T-helper 2 cell treated with Interferon-gamma antibody and Interleukin-4, amounts not matched to agents 5 μg/mL and 100 μg/mL, for 36 hours (primary cell): Measurements from ENCODE around the gene HEYL.

Source experiments
- DNase-seq: peaks from one replicate; pipeline ENCODE4 v3.0.0; 2021; ENCODE audit warnings: low spot score
- H3K27ac Mint-ChIP-seq: one replicate; pipeline ENCODE4 v1.8.0; 2021; ENCODE audit warnings: mild to moderate bottlenecking, mixed read lengths
- H3K27me3 Mint-ChIP-seq: one replicate; pipeline ENCODE4 v1.8.0; 2021; ENCODE audit warnings: low read depth, mixed read lengths
- H3K36me3 Mint-ChIP-seq: one replicate; pipeline ENCODE4 v1.8.0; 2021; ENCODE audit warnings: low read depth, mixed read lengths
- H3K4me1 Mint-ChIP-seq: one replicate; pipeline ENCODE4 v1.8.0; 2021; ENCODE audit warnings: low read depth, mixed read lengths
- H3K4me3 Mint-ChIP-seq: one replicate; pipeline ENCODE4 v1.8.0; 2022; ENCODE audit warnings: mild to moderate bottlenecking, moderate library complexity, mixed read lengths
- H3K9me3 Mint-ChIP-seq: one replicate; pipeline ENCODE4 v1.8.0; 2021; ENCODE audit warnings: mixed read lengths

Gene HEYL

GRCh38 chr1:39592069-39592468, 47.4 kb downstream of the HEYL start:
- Mint-ChIP-seq H3K27ac (no peak overlapping the region), H3K36me3 (no peaks in the 10 kb centered on the region), H3K4me3 (no peak overlapping the region), H3K4me1 (no peaks in the 10 kb centered on the region), H3K27me3 (peaks cover 2% of the 10 kb centered on the region), H3K9me3 (no peaks in the 10 kb centered on the region)
- no peak for DNase-seq

GRCh38 chr1:39590546-39590945, 48.9 kb downstream of the HEYL start:
- no peak overlapping the region for H3K27ac Mint-ChIP-seq
- no peak for DNase-seq

GRCh38 chr1:39585933-39586332, 53.5 kb downstream of the HEYL start:
- no peak overlapping the region for H3K27ac Mint-ChIP-seq
- peaks cover 3% of the 10 kb centered on the region for H3K27me3 Mint-ChIP-seq
- no peak for DNase-seq
- no peaks in the 10 kb centered on the region for H3K9me3 Mint-ChIP-seq
- H3K4me1 Mint-ChIP-seq, result no peaks in the 10 kb centered on the region
- H3K4me3 Mint-ChIP-seq, result no peak overlapping the region
- no peaks in the 10 kb centered on the region for H3K36me3 Mint-ChIP-seq

More at GRCh38 chr1:39590546-39590945, 48.9 kb downstream of the HEYL start:
- Mint-ChIP-seq H3K36me3 (no peaks in the 10 kb centered on the region), H3K4me3 (no peak overlapping the region), H3K27me3 (peaks cover 2% of the 10 kb centered on the region), H3K4me1 (no peaks in the 10 kb centered on the region), H3K9me3 (no peaks in the 10 kb centered on the region)

- DNase-seq, result no peak
- Mint-ChIP-seq H3K36me3 (peaks cover 40% of the 10 kb centered on the region), H3K27ac (peak overlapping the region; percentile 85), H3K9me3 (no peaks in the 10 kb centered on the region), H3K4me3 (peak overlapping the region; percentile 93), H3K4me1 (peaks cover 31% of the 10 kb centered on the region), H3K27me3 (no peaks in the 10 kb centered on the region)
These were observed 63.3 kb downstream of the HEYL start for GRCh38 chr1:39576016-39576657.

- peak; percentile 63 for DNase-seq
- Mint-ChIP-seq H3K9me3 (no peaks in the 10 kb centered on the region), H3K36me3 (peaks cover 46% of the 10 kb centered on the region), H3K4me1 (peaks cover 36% of the 10 kb centered on the region), H3K4me3 (peak overlapping the region; percentile 93), H3K27me3 (no peaks in the 10 kb centered on the region), H3K27ac (peak overlapping the region; percentile 87)
These were observed 64.0 kb downstream of the HEYL start for GRCh38 chr1:39575191-39576015.

- no peaks in the 10 kb centered on the region for H3K9me3 Mint-ChIP-seq
- peaks cover 36% of the 10 kb centered on the region for H3K4me1 Mint-ChIP-seq
- DNase-seq, result no peak
- H3K4me3 Mint-ChIP-seq, result peak overlapping the region; percentile 93
- peaks cover 51% of the 10 kb centered on the region for H3K36me3 Mint-ChIP-seq
- peak overlapping the region; percentile 87 for H3K27ac Mint-ChIP-seq
- H3K27me3 Mint-ChIP-seq, result no peaks in the 10 kb centered on the region
These were observed 64.8 kb downstream of the HEYL start for GRCh38 chr1:39574646-39575045.
